22Rv1 (cell line): Measurements from ENCODE around the gene FCGR3A.
"Not testable (repeated sequence)": the region's sequence is repeated elsewhere in the genome, so short reads cannot be mapped to it uniquely, and the experiment has no call there.

Source experiments
- ZFX ChIP-seq: fragments of 450-650 bp; IDR thresholded peaks from 2 replicates; pipeline ENCODE4 v1.6.1; 2017; ENCODE audit warnings: antibody characterized with exemption, borderline replicate concordance
- TF ChIP-seq, protein P1 (sequence below): fragments of 450-650 bp; IDR thresholded peaks from 2 replicates; pipeline ENCODE4 v1.5.1; 2017; ENCODE audit warnings: mild to moderate bottlenecking

DNA sequence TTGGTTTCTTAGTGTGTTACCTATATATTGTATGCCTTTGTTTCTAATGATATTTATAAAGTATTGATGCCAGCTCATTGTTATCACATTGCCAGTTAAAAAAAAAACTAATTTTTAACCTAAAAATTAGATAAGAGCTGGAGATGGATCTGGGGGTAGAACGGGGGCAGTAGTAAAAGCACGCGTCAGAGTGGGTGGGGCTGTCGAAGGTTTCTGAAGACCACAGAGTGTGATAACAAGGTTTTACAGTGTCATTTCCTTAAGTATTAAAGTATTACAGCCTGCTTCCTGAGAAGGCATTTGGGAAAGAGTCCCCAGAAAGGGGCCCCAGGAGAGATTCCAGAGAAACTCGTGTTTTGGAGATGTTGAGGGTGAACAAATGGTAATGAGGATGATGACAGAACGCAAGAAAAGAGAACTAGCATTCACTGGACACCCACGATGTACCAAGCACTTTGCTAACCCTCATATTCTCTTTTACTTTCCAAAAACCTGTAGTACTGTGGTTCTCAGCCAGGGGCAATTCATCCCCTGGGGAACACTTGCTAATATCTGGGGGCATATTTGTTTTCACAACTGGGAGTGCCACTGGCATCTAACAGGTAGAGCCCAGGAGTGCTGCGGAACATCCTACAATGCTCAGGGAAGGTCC, 30.4 kb upstream of the FCGR3A start:
- TF ChIP-seq, protein P1, sequence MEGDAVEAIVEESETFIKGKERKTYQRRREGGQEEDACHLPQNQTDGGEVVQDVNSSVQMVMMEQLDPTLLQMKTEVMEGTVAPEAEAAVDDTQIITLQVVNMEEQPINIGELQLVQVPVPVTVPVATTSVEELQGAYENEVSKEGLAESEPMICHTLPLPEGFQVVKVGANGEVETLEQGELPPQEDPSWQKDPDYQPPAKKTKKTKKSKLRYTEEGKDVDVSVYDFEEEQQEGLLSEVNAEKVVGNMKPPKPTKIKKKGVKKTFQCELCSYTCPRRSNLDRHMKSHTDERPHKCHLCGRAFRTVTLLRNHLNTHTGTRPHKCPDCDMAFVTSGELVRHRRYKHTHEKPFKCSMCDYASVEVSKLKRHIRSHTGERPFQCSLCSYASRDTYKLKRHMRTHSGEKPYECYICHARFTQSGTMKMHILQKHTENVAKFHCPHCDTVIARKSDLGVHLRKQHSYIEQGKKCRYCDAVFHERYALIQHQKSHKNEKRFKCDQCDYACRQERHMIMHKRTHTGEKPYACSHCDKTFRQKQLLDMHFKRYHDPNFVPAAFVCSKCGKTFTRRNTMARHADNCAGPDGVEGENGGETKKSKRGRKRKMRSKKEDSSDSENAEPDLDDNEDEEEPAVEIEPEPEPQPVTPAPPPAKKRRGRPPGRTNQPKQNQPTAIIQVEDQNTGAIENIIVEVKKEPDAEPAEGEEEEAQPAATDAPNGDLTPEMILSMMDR, result not testable (repeated sequence)
- TF ChIP-seq ZFX, result not testable (repeated sequence)
